ENCODE data around the gene GNG12.

GRCh38 chr1:67855444-67855843 is 22.2 kb upstream of the GNG12 start:
- no peak for TF ChIP-seq CTCF (conservative IDR thresholded peaks at IDR 0.05; ENCODE audit: low read length)
- TF ChIP-seq EZH2phosphoT487 (IDR thresholded peaks at IDR 0.05; ENCODE audit: borderline replicate concordance) = no peak
